OCI-LY1 (cell line): ENCODE data around the gene DMRT3.

Experiments
- H2AFZ ChIP-seq: fragments of 200-600 bp; sonication (generic), shearing (Covaris generic); 2 replicates; pipeline ENCODE4 v1.6.0; 2014; ENCODE audit warnings: antibody characterized with exemption, mild to moderate bottlenecking, low read length
- H3F3A ChIP-seq: fragments of 200-600 bp; sonication (generic), shearing (Covaris generic); 2 replicates; pipeline ENCODE4 v1.6.0; 2014; ENCODE audit warnings: mild to moderate bottlenecking, antibody characterized with exemption, low read length, moderate library complexity; ENCODE audit not compliant: insufficient read depth
- H3K27ac ChIP-seq: fragments of 200-600 bp; sonication (generic); 2 replicates; pipeline ENCODE4 v1.5.1; 2014; ENCODE audit warnings: low read length, mixed run types, mild to moderate bottlenecking, low read depth; ENCODE audit not compliant: poor library complexity, severe bottlenecking
- H3K27me3 ChIP-seq: fragments of 200-600 bp; sonication (generic); 2 replicates; pipeline ENCODE4 v1.6.0; 2014; ENCODE audit warnings: antibody characterized with exemption, mild to moderate bottlenecking, low read length, moderate library complexity; ENCODE audit not compliant: insufficient read depth
- H3K36me3 ChIP-seq: fragments of 200-600 bp; sonication (generic); 2 replicates; pipeline ENCODE4 v1.6.1; 2014; ENCODE audit warnings: mild to moderate bottlenecking, antibody characterized with exemption, low read length, moderate library complexity, mixed read lengths; ENCODE audit not compliant: insufficient read depth
- H3K4me1 ChIP-seq: fragments of 200-600 bp; sonication (generic); 2 replicates; pipeline ENCODE4 v1.5.1; 2014; ENCODE audit warnings: mild to moderate bottlenecking, low read length, moderate library complexity; ENCODE audit not compliant: insufficient read depth, severe bottlenecking
- H3K4me2 ChIP-seq: fragments of 200-600 bp; sonication (generic), shearing (Covaris generic); 2 replicates; pipeline ENCODE4 v1.6.1; 2014; ENCODE audit warnings: low read length
- H3K4me3 ChIP-seq: fragments of 200-600 bp; sonication (generic); 2 replicates; pipeline ENCODE4 v1.5.1; 2014; ENCODE audit warnings: low read length, low read depth, mild to moderate bottlenecking, mixed read lengths; ENCODE audit not compliant: poor library complexity, severe bottlenecking
- H3K79me2 ChIP-seq: fragments of 200-600 bp; shearing (Covaris generic); 2 replicates; pipeline ENCODE4 v1.6.1; 2016; ENCODE audit warnings: mixed run types, low read length, mixed read lengths; ENCODE audit not compliant: insufficient read depth
- H3K9ac ChIP-seq: fragments of 200-600 bp; sonication (generic), shearing (Covaris generic); 2 replicates; pipeline ENCODE4 v1.6.1; 2014; ENCODE audit warnings: mild to moderate bottlenecking, low read length, mixed read lengths
- H3K9me2 ChIP-seq: fragments of 200-600 bp; sonication (generic), shearing (Covaris generic); 2 replicates; pipeline ENCODE4 v1.6.1; 2014; ENCODE audit warnings: low read depth, mild to moderate bottlenecking, low read length, mixed read lengths
- H3K9me3 ChIP-seq: fragments of 200-600 bp; shearing (Covaris generic); 2 replicates; pipeline ENCODE4 v1.6.1; 2014; ENCODE audit warnings: low read length, mixed read lengths
- H4K20me1 ChIP-seq: fragments of 200-600 bp; sonication (generic), shearing (Covaris generic); 2 replicates; pipeline ENCODE4 v1.6.0; 2016; ENCODE audit warnings: mild to moderate bottlenecking, low read length; ENCODE audit not compliant: insufficient read depth
- CTCF ChIP-seq: fragments of 200-600 bp; sonication (generic), shearing (Covaris generic); IDR thresholded peaks from 2 replicates; pipeline ENCODE4 v1.5.1; 2017; ENCODE audit warnings: mild to moderate bottlenecking, antibody characterized with exemption, low read length, moderate library complexity, mixed read lengths
- EZH2 ChIP-seq: fragments of 200-600 bp; sonication (generic), shearing (Covaris generic); IDR thresholded peaks from 2 replicates; pipeline ENCODE4 v1.8.0; 2017; ENCODE audit warnings: borderline replicate concordance, mixed run types, mild to moderate bottlenecking, antibody characterized with exemption, low read length, moderate library complexity, mixed read lengths

Gene DMRT3

DNA sequence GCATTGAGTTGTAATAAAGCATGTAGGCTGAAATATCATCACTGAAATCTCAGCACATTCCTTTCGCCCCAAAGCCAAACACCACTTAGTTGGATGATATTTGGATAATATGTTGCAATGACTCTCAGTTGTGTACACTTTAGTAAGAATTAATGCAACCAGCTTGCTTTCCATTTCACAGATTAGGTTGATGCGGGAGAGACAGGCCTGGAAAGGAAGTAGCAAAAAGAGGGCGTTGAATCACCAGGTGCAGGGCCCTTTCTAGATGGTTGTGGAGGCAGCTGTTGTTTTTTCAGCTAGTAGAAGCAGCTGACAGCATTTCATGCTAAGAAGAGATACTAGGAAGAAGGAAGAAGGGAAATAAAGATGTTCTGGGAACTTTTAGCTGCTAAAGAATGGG, 30.9 kb downstream of the DMRT3 start:
- H3K36me3 ChIP-seq, result no peaks in the 10 kb centered on the region

GRCh38 chr9:1008216-1008615, 31.8 kb downstream of the DMRT3 start:
- no peaks in the 10 kb centered on the region for H3K27me3 ChIP-seq
- no peaks in the 10 kb centered on the region; the same call in 1 of the 2 replicates for H3K36me3 ChIP-seq
- no peak overlapping the region for H3K9ac ChIP-seq
- H3K9me3 ChIP-seq, result no peaks in the 10 kb centered on the region
- peak overlapping the region; percentile 71 for H3K27ac ChIP-seq
- no peak overlapping the region for H2AFZ ChIP-seq
- no peaks in the 10 kb centered on the region for H3K79me2 ChIP-seq
- no peaks in the 10 kb centered on the region for H3K9me2 ChIP-seq
- H3F3A ChIP-seq, result no peaks in the 10 kb centered on the region
- no peak overlapping the region for H3K4me3 ChIP-seq
- TF ChIP-seq CTCF (no peak), EZH2 (no peak)
- H3K4me1 ChIP-seq, result peaks cover 36% of the 10 kb centered on the region
- no peak overlapping the region for H3K4me2 ChIP-seq
- no peaks in the 10 kb centered on the region for H4K20me1 ChIP-seq

More for the DNA sequence above, 30.9 kb downstream of the DMRT3 start:
- no peak overlapping the region for H3K9ac ChIP-seq
- TF ChIP-seq EZH2 (no peak), CTCF (no peak)
- peaks cover 36% of the 10 kb centered on the region for H3K4me1 ChIP-seq
- H3K27me3 ChIP-seq, result no peaks in the 10 kb centered on the region
- H4K20me1 ChIP-seq, result no peaks in the 10 kb centered on the region
- no peaks in the 10 kb centered on the region for H3K9me2 ChIP-seq
- H3K27ac ChIP-seq, result peak overlapping the region; percentile 71
- H2AFZ ChIP-seq, result no peak overlapping the region
- H3K79me2 ChIP-seq, result no peaks in the 10 kb centered on the region
- no peaks in the 10 kb centered on the region for H3F3A ChIP-seq
- no peak overlapping the region for H3K4me3 ChIP-seq
- no peaks in the 10 kb centered on the region for H3K9me3 ChIP-seq
- H3K4me2 ChIP-seq, result no peak overlapping the region

GRCh38 chr9:1009101-1009707, 32.7 kb downstream of the DMRT3 start:
- no peaks in the 10 kb centered on the region for H3K9me2 ChIP-seq
- H3K9ac ChIP-seq, result no peak overlapping the region
- H3K4me2 ChIP-seq, result 0 out of 2 replicates have a peak overlapping the region, but pooled peaks have one; percentile 22
- no peaks in the 10 kb centered on the region for H3K9me3 ChIP-seq
- H3K4me1 ChIP-seq, result peaks cover 30% of the 10 kb centered on the region
- H3K27ac ChIP-seq, result no peak overlapping the region
- H3K4me3 ChIP-seq, result no peak overlapping the region
- H3K79me2 ChIP-seq, result no peaks in the 10 kb centered on the region
- no peak overlapping the region for H2AFZ ChIP-seq
- no peaks in the 10 kb centered on the region for H3F3A ChIP-seq
- TF ChIP-seq CTCF (peak; percentile 81), EZH2 (no peak)
- no peaks in the 10 kb centered on the region; the same call in 1 of the 2 replicates for H3K36me3 ChIP-seq
- no peaks in the 10 kb centered on the region for H4K20me1 ChIP-seq
- H3K27me3 ChIP-seq, result no peaks in the 10 kb centered on the region
